ENCODE measurements around the gene NXNL1. TPM values are rescaled to one million over a fixed set of nuclear protein-coding genes. Genes with fewer than 3 reads are reported as not detected.

The NXNL1 gene
- total RNA-seq, 4 donors from 2014 or later: not detected

- ATAC-seq: no peak
- Histone ChIP-seq H3K9me3 (no peaks in the 10 kb centered on the region), H3K36me3 (no peaks in the 10 kb centered on the region), H3K27me3 (no peaks in the 10 kb centered on the region), H3K27ac (peak overlapping the region; percentile 59 to 92 (median 90)), H3K4me1 (peaks cover 0 to 62% (median 18%) of the 10 kb centered on the region in 3 donors), H3K4me3 (peak overlapping the region; percentile 76 to 89)
- TF ChIP-seq, protein P1, sequence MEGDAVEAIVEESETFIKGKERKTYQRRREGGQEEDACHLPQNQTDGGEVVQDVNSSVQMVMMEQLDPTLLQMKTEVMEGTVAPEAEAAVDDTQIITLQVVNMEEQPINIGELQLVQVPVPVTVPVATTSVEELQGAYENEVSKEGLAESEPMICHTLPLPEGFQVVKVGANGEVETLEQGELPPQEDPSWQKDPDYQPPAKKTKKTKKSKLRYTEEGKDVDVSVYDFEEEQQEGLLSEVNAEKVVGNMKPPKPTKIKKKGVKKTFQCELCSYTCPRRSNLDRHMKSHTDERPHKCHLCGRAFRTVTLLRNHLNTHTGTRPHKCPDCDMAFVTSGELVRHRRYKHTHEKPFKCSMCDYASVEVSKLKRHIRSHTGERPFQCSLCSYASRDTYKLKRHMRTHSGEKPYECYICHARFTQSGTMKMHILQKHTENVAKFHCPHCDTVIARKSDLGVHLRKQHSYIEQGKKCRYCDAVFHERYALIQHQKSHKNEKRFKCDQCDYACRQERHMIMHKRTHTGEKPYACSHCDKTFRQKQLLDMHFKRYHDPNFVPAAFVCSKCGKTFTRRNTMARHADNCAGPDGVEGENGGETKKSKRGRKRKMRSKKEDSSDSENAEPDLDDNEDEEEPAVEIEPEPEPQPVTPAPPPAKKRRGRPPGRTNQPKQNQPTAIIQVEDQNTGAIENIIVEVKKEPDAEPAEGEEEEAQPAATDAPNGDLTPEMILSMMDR (IDR thresholded peaks at IDR 0.05): peak in 1 of 4 experiments; percentile 8
- no peak for TF ChIP-seq POLR2A (IDR thresholded peaks at IDR 0.05)
- TF ChIP-seq POLR2AphosphoS5 (IDR thresholded peaks at IDR 0.05): peak; percentile 49
- TF ChIP-seq EP300 (IDR thresholded peaks at IDR 0.05): no peak
- WGBS, 2 donors (ENCODE audit: low coverage in 1 of 2): 41 to 100% methylated on average over 1 to 16 of the region's 25 CpGs
Measured at GRCh38 chr19:17468302-17469091, 7.8 kb upstream of the NXNL1 start.

GRCh38 chr19:17467471-17468301 lies 7.0 kb upstream of the NXNL1 start:
- peak overlapping the region in 3 of 4 donors; percentile 88 to 92 (median 91) for H3K27ac ChIP-seq
- WGBS, 2 donors (ENCODE audit: low coverage in 1 of 2): 78 to 80% methylated on average over 5 to 7 of the region's 12 CpGs

DNA sequence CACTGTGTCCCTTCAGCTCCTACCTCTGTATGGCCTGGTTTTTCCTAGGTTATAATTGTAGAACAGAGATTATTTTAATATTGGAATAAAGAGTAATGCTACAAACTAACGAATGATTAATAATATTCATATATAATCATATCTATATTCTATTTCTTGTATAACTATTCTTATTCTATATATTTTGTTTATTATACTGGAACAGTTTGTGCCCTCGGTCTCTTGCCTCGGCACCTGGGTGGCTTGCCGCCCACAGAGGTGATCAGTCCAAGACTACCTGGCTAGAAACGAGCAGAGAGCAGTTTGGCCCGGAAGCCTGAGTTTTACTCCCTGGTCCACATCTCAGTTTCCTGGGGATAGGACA lies 5.7 kb upstream of the NXNL1 start:
- no peak overlapping the region for H3K27ac ChIP-seq

More at GRCh38 chr19:17467471-17468301, 7.0 kb upstream of the NXNL1 start:
- no peaks in the 10 kb centered on the region for H3K36me3 ChIP-seq
- H3K4me3 ChIP-seq: no peak overlapping the region
- H3K9me3 ChIP-seq: no peaks in the 10 kb centered on the region
- ATAC-seq: no peak
- H3K4me1 ChIP-seq: peaks cover 0 to 56% (median 18%) of the 10 kb centered on the region in 3 donors
- H3K27me3 ChIP-seq: peaks cover 6% of the 10 kb centered on the region
- TF ChIP-seq EP300 (IDR thresholded peaks at IDR 0.05): no peak
- no peak for TF ChIP-seq POLR2AphosphoS5 (IDR thresholded peaks at IDR 0.05)
- no peak for TF ChIP-seq POLR2A (IDR thresholded peaks at IDR 0.05)
- TF ChIP-seq, protein P1 (IDR thresholded peaks at IDR 0.05): no peak

DNA sequence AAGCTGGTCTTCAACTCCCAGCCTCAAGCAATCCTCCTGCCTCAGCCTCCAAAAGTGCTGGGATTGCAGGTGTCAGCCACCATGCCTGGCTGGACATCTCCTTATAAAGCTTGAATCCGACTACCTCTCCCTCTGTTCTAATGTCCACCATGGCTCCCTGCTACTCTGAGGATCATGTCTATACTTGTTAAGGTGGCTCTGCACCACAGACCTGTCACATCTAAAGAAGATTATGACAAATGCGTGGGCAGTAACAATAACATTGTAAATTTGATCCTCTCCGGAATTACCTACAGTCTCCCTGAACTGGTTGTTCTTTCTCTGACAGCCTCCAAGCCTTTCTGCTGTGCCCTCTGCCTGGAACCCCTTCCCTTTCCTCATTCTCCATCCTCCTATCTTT lies 1.8 kb downstream of the NXNL1 start:
- no peak overlapping the region for H3K4me3 ChIP-seq
- H3K27me3 ChIP-seq: peaks cover 90% of the 10 kb centered on the region
- WGBS, 2 donors (ENCODE audit: low coverage in 1 of 2): 47 to 53% methylated on average over 2 to 3 of the region's 3 CpGs
- no peak for ATAC-seq
- H3K27ac ChIP-seq: no peak overlapping the region
- TF ChIP-seq, protein P1 (IDR thresholded peaks at IDR 0.05): no peak
- TF ChIP-seq POLR2A (IDR thresholded peaks at IDR 0.05) (no peak), EP300 (IDR thresholded peaks at IDR 0.05) (no peak), POLR2AphosphoS5 (IDR thresholded peaks at IDR 0.05) (no peak)
- H3K36me3 ChIP-seq: no peaks in the 10 kb centered on the region
- H3K9me3 ChIP-seq: no peaks in the 10 kb centered on the region
- peaks cover 0 to 15% (median 0%) of the 10 kb centered on the region in 3 donors for H3K4me1 ChIP-seq

More for the DNA sequence above, 5.7 kb upstream of the NXNL1 start:
- Histone ChIP-seq H3K4me3 (no peak overlapping the region), H3K9me3 (no peaks in the 10 kb centered on the region), H3K36me3 (no peaks in the 10 kb centered on the region), H3K27me3 (peaks cover 18% of the 10 kb centered on the region), H3K4me1 (peaks cover 0 to 44% (median 17%) of the 10 kb centered on the region in 3 donors)
- TF ChIP-seq, protein P1 (IDR thresholded peaks at IDR 0.05): no peak
- TF ChIP-seq EP300 (IDR thresholded peaks at IDR 0.05): no peak
- TF ChIP-seq POLR2AphosphoS5 (IDR thresholded peaks at IDR 0.05): no peak
- no peak for TF ChIP-seq POLR2A (IDR thresholded peaks at IDR 0.05)
- WGBS, 2 donors (ENCODE audit: low coverage in 1 of 2): 6 to 31% methylated on average over 3 to 6 of the region's 6 CpGs
- ATAC-seq: no peak
